Measurements from ENCODE around the gene ATOSA. TPM values are rescaled to one million over a fixed set of nuclear protein-coding genes. Genes with fewer than 3 reads are reported as not detected.

Gene ATOSA
- total RNA-seq, 1 donor from 2014 or later = 43.7 TPM

DNA sequence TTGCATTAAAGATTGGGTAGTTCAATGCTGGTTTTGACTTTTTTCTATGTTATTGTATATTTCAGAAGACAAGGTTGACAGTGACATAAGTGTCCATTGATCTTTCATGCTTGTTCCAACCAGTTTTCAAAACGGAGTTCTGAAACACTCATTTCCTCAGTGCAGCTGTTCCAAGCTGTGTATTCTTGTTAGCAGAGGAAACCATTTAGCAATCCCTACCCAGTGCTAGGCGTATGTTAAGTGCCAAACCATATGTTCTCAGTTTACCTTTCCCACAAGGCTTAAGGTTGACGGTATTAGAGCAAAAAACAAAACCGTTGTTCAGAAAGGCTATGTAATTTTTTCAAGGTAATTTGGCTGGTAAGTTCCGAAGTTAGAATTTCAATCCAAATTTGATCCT, 9.1 kb downstream of the ATOSA start:
- peaks cover 35% of the 10 kb centered on the region for H3K36me3 Mint-ChIP-seq
- no peaks in the 10 kb centered on the region for H3K27me3 Mint-ChIP-seq (ENCODE audit: low read depth)
- TF ChIP-seq, protein P1, sequence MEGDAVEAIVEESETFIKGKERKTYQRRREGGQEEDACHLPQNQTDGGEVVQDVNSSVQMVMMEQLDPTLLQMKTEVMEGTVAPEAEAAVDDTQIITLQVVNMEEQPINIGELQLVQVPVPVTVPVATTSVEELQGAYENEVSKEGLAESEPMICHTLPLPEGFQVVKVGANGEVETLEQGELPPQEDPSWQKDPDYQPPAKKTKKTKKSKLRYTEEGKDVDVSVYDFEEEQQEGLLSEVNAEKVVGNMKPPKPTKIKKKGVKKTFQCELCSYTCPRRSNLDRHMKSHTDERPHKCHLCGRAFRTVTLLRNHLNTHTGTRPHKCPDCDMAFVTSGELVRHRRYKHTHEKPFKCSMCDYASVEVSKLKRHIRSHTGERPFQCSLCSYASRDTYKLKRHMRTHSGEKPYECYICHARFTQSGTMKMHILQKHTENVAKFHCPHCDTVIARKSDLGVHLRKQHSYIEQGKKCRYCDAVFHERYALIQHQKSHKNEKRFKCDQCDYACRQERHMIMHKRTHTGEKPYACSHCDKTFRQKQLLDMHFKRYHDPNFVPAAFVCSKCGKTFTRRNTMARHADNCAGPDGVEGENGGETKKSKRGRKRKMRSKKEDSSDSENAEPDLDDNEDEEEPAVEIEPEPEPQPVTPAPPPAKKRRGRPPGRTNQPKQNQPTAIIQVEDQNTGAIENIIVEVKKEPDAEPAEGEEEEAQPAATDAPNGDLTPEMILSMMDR (IDR thresholded peaks at IDR 0.05; ENCODE audit: unreplicated experiment) = no peak
- no peak overlapping the region for H3K4me3 Mint-ChIP-seq
- no peak for DNase-seq (ENCODE audit: low spot score in 2 of 2, unreplicated experiment in 2 of 2)
- no peaks in the 10 kb centered on the region for H3K9me3 Mint-ChIP-seq
- H3K27ac Mint-ChIP-seq = no peak overlapping the region
- H3K4me1 Mint-ChIP-seq = peaks cover 11% of the 10 kb centered on the region

DNA sequence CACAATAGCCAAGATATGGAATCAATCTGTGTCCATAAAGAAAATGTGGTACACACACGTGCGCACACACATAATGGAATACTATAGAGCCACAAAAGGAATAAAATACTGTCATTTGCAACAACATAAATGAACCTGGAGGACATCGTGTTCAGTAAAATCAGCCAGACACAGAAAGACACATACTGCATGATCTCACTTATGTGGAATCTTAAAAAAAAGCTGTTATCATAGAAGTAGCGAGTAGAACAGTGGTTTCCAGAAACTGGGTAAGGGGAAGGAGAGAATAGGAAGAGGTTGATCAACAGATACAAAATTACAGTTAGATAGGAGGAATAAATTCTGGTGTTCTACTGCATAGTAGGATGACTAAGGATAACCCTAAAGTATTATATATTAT, 11.1 kb downstream of the ATOSA start:
- Mint-ChIP-seq H3K4me1 (peaks cover 11% of the 10 kb centered on the region), H3K36me3 (peaks cover 43% of the 10 kb centered on the region), H3K27me3 (ENCODE audit: low read depth) (no peaks in the 10 kb centered on the region), H3K4me3 (no peak overlapping the region), H3K27ac (peak overlapping the region; percentile 76), H3K9me3 (no peaks in the 10 kb centered on the region)
- TF ChIP-seq, protein P1 (IDR thresholded peaks at IDR 0.05; ENCODE audit: unreplicated experiment) = no peak
- no peak for DNase-seq (ENCODE audit: low spot score in 2 of 2, unreplicated experiment in 2 of 2)

DNA sequence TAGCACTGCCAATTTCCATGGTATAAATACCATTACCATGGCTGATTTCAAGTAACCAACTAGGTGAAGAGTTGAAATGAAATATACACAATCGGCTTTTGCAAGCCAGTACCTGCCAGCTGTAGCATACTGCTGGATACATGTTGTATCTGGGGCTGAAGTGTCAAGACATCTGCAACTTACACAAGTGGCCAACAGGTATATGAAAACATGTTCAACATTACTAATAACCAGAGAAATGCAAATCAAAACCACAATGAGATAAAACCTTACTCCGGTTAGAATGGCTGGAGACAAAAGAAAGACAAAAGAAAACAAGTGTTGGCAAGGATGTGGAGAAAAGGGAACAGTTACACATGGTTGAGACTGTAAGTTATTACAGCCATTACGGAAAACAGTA, 11.6 kb downstream of the ATOSA start:
- DNase-seq (ENCODE audit: low spot score in 2 of 2, unreplicated experiment in 2 of 2) = no peak
- Mint-ChIP-seq H3K9me3 (no peaks in the 10 kb centered on the region), H3K4me3 (no peak overlapping the region), H3K27ac (peak overlapping the region; percentile 76), H3K27me3 (ENCODE audit: low read depth) (no peaks in the 10 kb centered on the region), H3K4me1 (peaks cover 11% of the 10 kb centered on the region), H3K36me3 (peaks cover 47% of the 10 kb centered on the region)
- TF ChIP-seq, protein P1 (IDR thresholded peaks at IDR 0.05; ENCODE audit: unreplicated experiment) = no peak

DNA sequence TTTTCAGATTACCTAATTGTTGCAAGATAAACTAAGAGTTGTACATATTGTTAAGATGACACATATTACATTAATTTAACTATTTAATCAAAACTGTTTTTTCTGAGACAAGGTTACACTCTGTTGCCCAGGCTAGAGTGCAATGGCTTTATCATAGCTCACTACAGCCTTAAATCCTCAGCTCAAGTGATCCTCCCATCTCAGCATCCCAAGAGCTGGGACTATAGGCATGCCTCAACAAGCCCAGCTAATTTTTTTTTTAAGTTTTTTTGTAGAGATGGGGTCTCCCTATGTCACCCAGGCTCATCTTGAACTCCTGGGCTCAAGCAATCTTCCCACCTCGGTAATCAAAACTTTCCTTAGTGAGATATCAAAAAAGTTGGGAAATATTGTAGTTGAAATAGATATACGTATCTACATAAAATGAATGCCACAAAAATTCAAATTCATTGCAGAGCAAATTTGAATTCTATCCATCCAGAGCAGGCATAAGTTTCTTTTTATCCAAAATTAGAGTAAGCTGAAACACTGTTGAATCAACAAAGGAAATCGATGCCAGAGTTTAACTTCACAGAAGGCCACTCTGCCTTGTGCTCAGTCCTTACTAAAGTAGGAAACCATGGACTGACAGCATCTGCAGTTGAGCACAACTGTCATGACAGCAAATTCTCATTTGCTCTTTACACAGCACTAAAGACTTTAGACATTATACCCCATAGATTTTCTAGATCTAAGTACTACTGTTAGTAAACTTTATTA, 15.5 kb downstream of the ATOSA start:
- peaks cover 11% of the 10 kb centered on the region for H3K4me1 Mint-ChIP-seq
- peaks cover 43% of the 10 kb centered on the region for H3K36me3 Mint-ChIP-seq
- TF ChIP-seq, protein P1 (IDR thresholded peaks at IDR 0.05; ENCODE audit: unreplicated experiment) = no peak
- no peak overlapping the region for H3K27ac Mint-ChIP-seq
- H3K4me3 Mint-ChIP-seq = no peak overlapping the region
- H3K9me3 Mint-ChIP-seq = no peaks in the 10 kb centered on the region
- DNase-seq (ENCODE audit: low spot score in 2 of 2, unreplicated experiment in 2 of 2) = no peak
- no peaks in the 10 kb centered on the region for H3K27me3 Mint-ChIP-seq (ENCODE audit: low read depth)

DNA sequence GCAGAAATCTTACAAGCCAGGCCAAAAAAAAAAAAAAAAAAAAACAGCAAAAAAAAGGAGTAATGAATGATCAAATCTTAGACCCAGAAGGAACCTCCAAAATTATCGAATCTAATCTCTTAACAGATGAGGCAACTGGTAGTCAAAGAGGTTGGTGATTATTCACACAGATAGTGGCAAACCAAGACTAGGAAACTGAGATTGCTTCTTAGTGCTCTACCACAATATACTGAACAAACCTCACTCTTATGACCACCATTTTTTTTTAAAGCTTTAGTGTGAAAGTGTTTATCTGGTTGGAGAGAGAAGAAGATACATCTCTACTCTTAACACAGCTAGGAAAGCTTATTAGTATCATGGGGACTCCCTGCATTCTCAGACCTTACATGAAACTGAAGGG, 17.3 kb downstream of the ATOSA start:
- TF ChIP-seq, protein P1 (IDR thresholded peaks at IDR 0.05; ENCODE audit: unreplicated experiment) = no peak
- no peaks in the 10 kb centered on the region for H3K27me3 Mint-ChIP-seq (ENCODE audit: low read depth)
- peaks cover 4% of the 10 kb centered on the region for H3K4me1 Mint-ChIP-seq
- DNase-seq (ENCODE audit: low spot score in 2 of 2, unreplicated experiment in 2 of 2) = no peak
- no peak overlapping the region for H3K4me3 Mint-ChIP-seq
- H3K9me3 Mint-ChIP-seq = no peaks in the 10 kb centered on the region
- H3K27ac Mint-ChIP-seq = no peak overlapping the region
- H3K36me3 Mint-ChIP-seq = peaks cover 40% of the 10 kb centered on the region

Data from mesothelial cell of epicardium (in vitro differentiated cells).